Measurements from ENCODE around the gene PPP4R4.
A peak's percentile ranks its signal among the peaks of the same experiment; 100 is the strongest.

PPP4R4 gene

GRCh38 chr14:94173885-94174603, at the start of gene PPP4R4:
TSS of gene PPP4R4 (plus strand) at chr14:94174322. CDS start at chr14:94174466, 144 bp downstream.
- Histone ChIP-seq H3K27me3 (ENCODE audit: control insufficient read depth, insufficient read depth, low read length) (no peaks in the 10 kb centered on the region), H3K27ac (ENCODE audit: low read depth, low read length) (no peak within 1 kb of the TSS), H3K9ac (ENCODE audit: low read length) (peak within 1 kb of the TSS; percentile 21), H3K4me3 (ENCODE audit: low read length) (peak within 1 kb of the TSS; percentile 71), H3K36me3 (ENCODE audit: control insufficient read depth, insufficient read depth, low read length) (no peaks in the 10 kb centered on the region), H3K4me1 (ENCODE audit: control insufficient read depth, insufficient read depth, low read length) (no peaks in the 10 kb centered on the region)

- Histone ChIP-seq H3K4me1 (ENCODE audit: control insufficient read depth, insufficient read depth, low read length) (no peaks in the 10 kb centered on the region), H3K27me3 (ENCODE audit: control insufficient read depth, insufficient read depth, low read length) (no peaks in the 10 kb centered on the region), H3K9ac (ENCODE audit: low read length) (no peak overlapping the region), H3K27ac (ENCODE audit: low read depth, low read length) (no peak overlapping the region), H3K36me3 (ENCODE audit: control insufficient read depth, insufficient read depth, low read length) (no peaks in the 10 kb centered on the region), H3K4me3 (ENCODE audit: low read length) (no peak overlapping the region)
Observed at GRCh38 chr14:94124582-94125377, 49.3 kb upstream of the PPP4R4 start.

GRCh38 chr14:94125659-94126418, 48.3 kb upstream of the PPP4R4 start:
- Histone ChIP-seq H3K27me3 (ENCODE audit: control insufficient read depth, insufficient read depth, low read length) (no peaks in the 10 kb centered on the region), H3K36me3 (ENCODE audit: control insufficient read depth, insufficient read depth, low read length) (no peaks in the 10 kb centered on the region), H3K27ac (ENCODE audit: low read depth, low read length) (no peak overlapping the region), H3K4me3 (ENCODE audit: low read length) (no peak overlapping the region), H3K9ac (ENCODE audit: low read length) (no peak overlapping the region), H3K4me1 (ENCODE audit: control insufficient read depth, insufficient read depth, low read length) (no peaks in the 10 kb centered on the region)

GRCh38 chr14:94126419-94126677, 47.8 kb upstream of the PPP4R4 start:
- H3K27me3 ChIP-seq (ENCODE audit: control insufficient read depth, insufficient read depth, low read length) = no peaks in the 10 kb centered on the region
- H3K27ac ChIP-seq (ENCODE audit: low read depth, low read length) = no peak overlapping the region
- no peak overlapping the region for H3K4me3 ChIP-seq (ENCODE audit: low read length)
- H3K4me1 ChIP-seq (ENCODE audit: control insufficient read depth, insufficient read depth, low read length) = no peaks in the 10 kb centered on the region
- H3K36me3 ChIP-seq (ENCODE audit: control insufficient read depth, insufficient read depth, low read length) = no peaks in the 10 kb centered on the region
- no peak overlapping the region for H3K9ac ChIP-seq (ENCODE audit: low read length)

- H3K4me3 ChIP-seq (ENCODE audit: low read length) = no peak overlapping the region
- no peaks in the 10 kb centered on the region for H3K27me3 ChIP-seq (ENCODE audit: control insufficient read depth, insufficient read depth, low read length)
- H3K27ac ChIP-seq (ENCODE audit: low read depth, low read length) = no peak overlapping the region
- H3K4me1 ChIP-seq (ENCODE audit: control insufficient read depth, insufficient read depth, low read length) = no peaks in the 10 kb centered on the region
- no peaks in the 10 kb centered on the region for H3K36me3 ChIP-seq (ENCODE audit: control insufficient read depth, insufficient read depth, low read length)
- H3K9ac ChIP-seq (ENCODE audit: low read length) = no peak overlapping the region
Observed at GRCh38 chr14:94126800-94127199, 47.3 kb upstream of the PPP4R4 start.

GRCh38 chr14:94127330-94127729, 46.8 kb upstream of the PPP4R4 start:
- no peaks in the 10 kb centered on the region for H3K36me3 ChIP-seq (ENCODE audit: control insufficient read depth, insufficient read depth, low read length)
- no peak overlapping the region for H3K27ac ChIP-seq (ENCODE audit: low read depth, low read length)
- H3K9ac ChIP-seq (ENCODE audit: low read length) = no peak overlapping the region
- H3K27me3 ChIP-seq (ENCODE audit: control insufficient read depth, insufficient read depth, low read length) = no peaks in the 10 kb centered on the region
- H3K4me1 ChIP-seq (ENCODE audit: control insufficient read depth, insufficient read depth, low read length) = no peaks in the 10 kb centered on the region
- no peak overlapping the region for H3K4me3 ChIP-seq (ENCODE audit: low read length)

- Histone ChIP-seq H3K4me3 (ENCODE audit: low read length) (peak overlapping the region; percentile 79), H3K36me3 (ENCODE audit: control insufficient read depth, insufficient read depth, low read length) (no peaks in the 10 kb centered on the region), H3K4me1 (ENCODE audit: control insufficient read depth, insufficient read depth, low read length) (no peaks in the 10 kb centered on the region), H3K9ac (ENCODE audit: low read length) (no peak overlapping the region), H3K27me3 (ENCODE audit: control insufficient read depth, insufficient read depth, low read length) (no peaks in the 10 kb centered on the region), H3K27ac (ENCODE audit: low read depth, low read length) (no peak overlapping the region)
Observed at GRCh38 chr14:94128216-94128839, 45.8 kb upstream of the PPP4R4 start.

GRCh38 chr14:94129111-94129757, 44.9 kb upstream of the PPP4R4 start, which contains the start of gene IFI27L2:
TSS of gene IFI27L2 (minus strand) at chr14:94129604. CDS start at chr14:94129564, 40 bp downstream.
- Histone ChIP-seq H3K27me3 (ENCODE audit: control insufficient read depth, insufficient read depth, low read length) (no peaks in the 10 kb centered on the region), H3K4me3 (ENCODE audit: low read length) (peak within 1 kb of the TSS; percentile 79), H3K4me1 (ENCODE audit: control insufficient read depth, insufficient read depth, low read length) (no peaks in the 10 kb centered on the region), H3K36me3 (ENCODE audit: control insufficient read depth, insufficient read depth, low read length) (no peaks in the 10 kb centered on the region), H3K27ac (ENCODE audit: low read depth, low read length) (peak within 1 kb of the TSS; percentile 81), H3K9ac (ENCODE audit: low read length) (peak within 1 kb of the TSS; percentile 50)

GRCh38 chr14:94129758-94130414, 44.2 kb upstream of the PPP4R4 start:
- no peaks in the 10 kb centered on the region for H3K36me3 ChIP-seq (ENCODE audit: control insufficient read depth, insufficient read depth, low read length)
- H3K27me3 ChIP-seq (ENCODE audit: control insufficient read depth, insufficient read depth, low read length) = no peaks in the 10 kb centered on the region
- peak overlapping the region; percentile 79 for H3K4me3 ChIP-seq (ENCODE audit: low read length)
- H3K9ac ChIP-seq (ENCODE audit: low read length) = no peak overlapping the region
- H3K4me1 ChIP-seq (ENCODE audit: control insufficient read depth, insufficient read depth, low read length) = no peaks in the 10 kb centered on the region
- peak overlapping the region; percentile 81 for H3K27ac ChIP-seq (ENCODE audit: low read depth, low read length)

- H3K9ac ChIP-seq (ENCODE audit: low read length) = no peak overlapping the region
- H3K27ac ChIP-seq (ENCODE audit: low read depth, low read length) = no peak overlapping the region
- H3K4me3 ChIP-seq (ENCODE audit: low read length) = no peak overlapping the region
- no peaks in the 10 kb centered on the region for H3K27me3 ChIP-seq (ENCODE audit: control insufficient read depth, insufficient read depth, low read length)
- H3K4me1 ChIP-seq (ENCODE audit: control insufficient read depth, insufficient read depth, low read length) = no peaks in the 10 kb centered on the region
- no peaks in the 10 kb centered on the region for H3K36me3 ChIP-seq (ENCODE audit: control insufficient read depth, insufficient read depth, low read length)
Observed at GRCh38 chr14:94132285-94132887, 41.7 kb upstream of the PPP4R4 start.

GRCh38 chr14:94135476-94135875, 38.6 kb upstream of the PPP4R4 start:
- H3K9ac ChIP-seq (ENCODE audit: low read length) = no peak overlapping the region
- no peak overlapping the region for H3K4me3 ChIP-seq (ENCODE audit: low read length)
- H3K27ac ChIP-seq (ENCODE audit: low read depth, low read length) = no peak overlapping the region
- H3K27me3 ChIP-seq (ENCODE audit: control insufficient read depth, insufficient read depth, low read length) = no peaks in the 10 kb centered on the region
- H3K36me3 ChIP-seq (ENCODE audit: control insufficient read depth, insufficient read depth, low read length) = no peaks in the 10 kb centered on the region
- no peaks in the 10 kb centered on the region for H3K4me1 ChIP-seq (ENCODE audit: control insufficient read depth, insufficient read depth, low read length)
